NCI-H2196 (cell line): ENCODE results near the gene PUM1.

Experiments
- DNase-seq: peaks from one replicate; lab custom pipeline; 2025; ENCODE audit not compliant: unreplicated experiment; lab: John Stamatoyannopoulos, UW

PUM1 gene

DNA sequence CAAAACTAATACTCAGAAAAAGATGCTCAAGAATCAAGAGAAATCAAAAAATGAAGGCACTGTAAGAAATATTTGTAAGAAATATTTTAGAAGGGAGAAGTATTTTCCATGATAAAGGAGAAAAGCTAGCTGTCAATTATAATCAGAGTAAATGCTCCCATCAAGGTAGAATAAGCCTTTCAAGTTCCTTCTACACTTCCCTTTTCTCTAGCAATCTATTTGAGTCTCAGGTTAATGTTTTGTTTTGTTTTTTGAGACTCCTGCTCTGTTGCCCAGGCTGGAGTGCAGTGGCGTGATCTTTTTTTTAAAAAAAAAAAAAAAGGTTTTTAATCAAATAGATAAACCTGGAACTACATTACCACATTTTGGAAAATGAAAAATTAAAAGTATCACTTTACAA lies 33.3 kb downstream of the PUM1 start:
- DNase-seq, result no peak

DNA sequence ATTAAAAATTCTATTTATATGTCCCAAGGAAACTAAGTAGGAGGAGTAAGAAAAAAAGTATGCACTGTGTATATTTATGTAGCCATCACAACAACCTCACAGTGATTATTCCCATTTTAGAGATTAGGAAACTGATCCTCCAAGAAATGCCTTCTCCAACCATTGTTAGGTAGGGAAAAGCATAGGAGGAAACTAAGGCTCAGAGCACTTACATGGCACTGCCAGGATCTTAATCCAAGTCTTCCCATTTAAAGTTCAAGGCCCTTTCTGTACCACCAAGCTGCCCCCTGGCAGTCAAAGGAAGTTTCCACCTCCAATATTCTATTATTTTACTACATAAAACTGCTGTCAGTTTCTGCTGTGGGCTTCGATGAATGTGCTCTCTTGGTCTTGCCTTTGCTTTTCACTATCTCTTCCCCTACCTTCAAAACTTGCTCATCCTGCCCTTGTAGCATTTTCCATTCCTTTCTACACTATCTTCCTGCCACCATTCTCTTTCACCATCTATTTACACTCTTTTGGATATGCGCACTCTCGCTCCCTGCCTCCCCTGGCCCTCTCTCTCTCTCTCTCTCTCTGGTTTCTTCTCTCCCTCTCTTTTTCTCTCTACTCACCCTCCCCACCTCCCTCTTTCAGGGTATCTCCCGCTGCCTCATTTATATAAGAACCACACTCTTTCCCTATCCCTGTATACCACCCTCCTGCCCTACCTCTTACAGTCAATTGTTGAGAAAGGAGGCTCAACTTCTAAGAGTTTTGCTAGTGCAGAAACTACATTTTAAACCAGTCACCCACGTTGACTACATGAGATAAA lies 34.0 kb downstream of the PUM1 start:
- no peak for DNase-seq

DNA sequence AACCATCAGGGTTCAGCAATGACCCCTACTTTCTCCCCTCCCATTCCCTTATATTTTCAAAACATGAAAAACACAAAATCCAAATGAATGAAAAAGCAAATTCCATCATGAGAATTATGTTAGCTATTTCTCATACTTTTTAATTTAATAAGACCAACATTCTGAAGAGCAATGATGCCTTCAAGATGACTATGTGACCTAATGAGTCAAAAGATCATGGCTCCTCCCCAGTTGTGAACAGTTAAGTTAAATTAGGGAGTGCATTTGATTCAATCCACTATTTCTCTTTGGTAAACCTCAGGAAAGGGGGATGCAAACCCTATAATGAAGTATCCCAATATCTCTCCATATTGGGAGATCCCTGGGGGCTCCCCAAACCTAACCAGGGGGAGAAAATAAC lies 36.5 kb downstream of the PUM1 start:
- no peak for DNase-seq

DNA sequence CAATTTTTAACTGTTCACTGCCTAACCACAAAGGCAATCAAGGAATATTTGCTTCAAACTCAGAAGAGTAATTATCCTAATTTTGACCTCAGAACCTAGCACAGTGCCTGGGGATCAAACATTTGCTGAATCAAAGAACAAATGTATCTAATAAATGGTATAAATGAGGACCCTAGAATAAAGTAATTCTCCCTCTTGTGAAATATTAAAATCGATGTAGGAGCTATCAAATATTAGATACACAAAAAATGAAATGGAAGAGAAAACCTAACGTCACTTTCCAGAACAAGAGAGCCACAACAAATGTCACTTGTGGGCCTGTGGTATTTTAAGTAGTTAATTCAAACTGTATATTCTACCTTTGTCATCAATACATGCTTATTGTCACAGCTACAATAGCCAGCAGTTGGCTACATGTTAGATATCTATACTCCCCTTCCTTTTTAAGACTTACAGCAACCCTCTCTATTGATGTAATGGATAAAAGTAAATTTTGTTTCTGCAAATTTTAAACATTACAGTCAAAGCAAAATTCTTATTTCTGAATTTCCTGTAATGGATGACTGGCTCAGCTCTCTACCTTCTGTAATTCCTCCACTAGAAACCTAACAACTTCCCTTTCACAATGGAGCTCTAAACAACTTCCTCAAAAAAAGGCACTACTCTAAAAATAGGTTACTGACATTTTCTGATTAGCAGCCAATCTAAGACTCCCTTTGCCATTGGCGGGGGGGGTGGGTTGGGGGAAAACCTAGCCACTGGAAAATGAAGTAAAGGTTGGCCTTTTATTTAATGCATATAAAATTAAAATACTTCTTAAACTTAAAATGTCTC lies 37.6 kb downstream of the PUM1 start:
- DNase-seq, result no peak

DNA sequence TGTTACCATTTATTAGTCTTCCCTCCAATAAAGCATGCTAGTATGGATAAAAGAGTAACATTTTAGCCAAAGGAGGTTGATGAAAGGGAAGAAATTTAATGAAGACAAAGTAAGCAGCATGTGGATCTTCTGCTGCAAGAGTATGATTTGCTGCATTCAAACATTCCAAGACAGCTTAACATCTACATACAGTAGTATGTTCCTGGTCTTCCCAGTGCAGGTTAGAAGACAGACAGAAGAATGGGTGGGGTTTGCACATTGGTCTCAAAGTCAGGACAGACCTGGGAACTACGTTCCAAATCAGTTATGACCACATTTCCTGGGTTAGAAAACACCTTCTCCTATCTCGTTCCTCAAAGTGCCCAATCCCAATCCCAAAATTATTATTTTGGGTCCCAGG lies 43.3 kb downstream of the PUM1 start:
- DNase-seq, result no peak

DNA sequence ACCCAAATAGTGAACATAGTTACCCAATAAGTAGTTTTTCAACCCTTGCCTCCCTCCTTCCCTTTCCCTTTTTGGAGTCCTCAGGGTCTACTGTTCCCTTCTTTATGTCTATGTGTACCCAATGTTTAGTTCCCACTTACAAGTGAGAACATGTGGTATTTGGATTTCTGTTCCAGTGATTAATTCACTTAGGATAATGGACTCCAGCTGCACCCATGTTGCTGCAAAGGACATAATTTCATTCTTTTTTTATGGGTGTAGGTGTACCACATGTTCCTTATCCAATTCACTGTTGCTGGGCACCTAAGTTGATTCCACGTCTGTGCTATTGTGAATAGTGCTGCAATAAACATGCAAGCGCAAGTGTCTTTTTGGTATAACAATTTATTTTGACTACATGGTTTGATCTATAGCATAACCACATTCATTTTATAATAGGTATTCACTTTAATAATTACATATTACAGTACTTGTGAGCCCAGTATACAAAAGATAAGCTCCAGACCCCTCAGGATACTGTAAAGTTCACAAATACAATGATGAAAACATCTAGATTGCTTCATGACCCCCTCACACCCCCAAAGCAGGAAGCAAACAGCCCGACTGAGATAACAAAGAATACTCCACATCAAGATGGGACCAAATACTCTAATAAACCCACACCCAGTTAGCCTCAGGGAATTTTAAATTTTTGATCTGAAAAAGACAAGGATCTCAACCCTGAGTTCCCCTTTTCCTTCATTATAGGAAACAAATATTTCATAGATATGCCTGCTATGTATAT lies 45.3 kb downstream of the PUM1 start:
- no peak for DNase-seq

DNA sequence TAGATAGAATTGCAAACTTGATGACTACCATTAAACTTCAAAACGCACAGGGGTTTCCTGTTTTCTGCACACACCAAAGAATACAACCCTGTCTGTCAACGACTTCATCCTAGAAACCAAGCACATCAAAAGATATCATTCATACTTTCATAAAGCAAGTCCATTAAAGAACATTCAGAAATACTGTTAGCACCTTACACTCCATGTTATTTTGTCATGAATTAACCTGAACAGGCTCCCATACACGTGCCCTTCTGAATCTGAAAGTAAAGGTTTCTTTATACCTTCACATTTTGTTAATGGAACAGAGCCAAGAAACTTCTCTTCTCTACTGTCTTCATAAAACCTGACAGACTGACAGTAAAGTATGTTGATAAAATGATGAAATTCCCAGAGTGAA lies 46.1 kb downstream of the PUM1 start:
- DNase-seq, result no peak

DNA sequence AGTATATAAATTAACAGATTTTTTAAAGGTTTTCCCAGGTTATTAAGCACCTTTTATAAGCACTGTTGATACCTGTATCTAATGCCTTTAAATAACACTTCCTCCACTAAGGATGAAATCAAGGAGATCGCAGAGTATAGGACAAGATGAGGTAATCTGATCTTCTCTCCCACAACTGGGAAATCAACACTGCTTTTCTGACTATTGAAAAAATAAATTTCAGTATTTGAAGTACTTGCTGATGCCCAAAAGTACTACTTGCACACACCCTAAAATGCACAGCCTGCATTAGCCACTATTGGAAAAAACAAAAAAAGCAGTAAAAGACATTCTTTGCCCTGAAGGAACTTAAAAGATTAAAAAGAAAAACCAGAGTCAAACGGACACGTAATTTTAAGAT lies 48.6 kb downstream of the PUM1 start:
- DNase-seq, result no peak

DNA sequence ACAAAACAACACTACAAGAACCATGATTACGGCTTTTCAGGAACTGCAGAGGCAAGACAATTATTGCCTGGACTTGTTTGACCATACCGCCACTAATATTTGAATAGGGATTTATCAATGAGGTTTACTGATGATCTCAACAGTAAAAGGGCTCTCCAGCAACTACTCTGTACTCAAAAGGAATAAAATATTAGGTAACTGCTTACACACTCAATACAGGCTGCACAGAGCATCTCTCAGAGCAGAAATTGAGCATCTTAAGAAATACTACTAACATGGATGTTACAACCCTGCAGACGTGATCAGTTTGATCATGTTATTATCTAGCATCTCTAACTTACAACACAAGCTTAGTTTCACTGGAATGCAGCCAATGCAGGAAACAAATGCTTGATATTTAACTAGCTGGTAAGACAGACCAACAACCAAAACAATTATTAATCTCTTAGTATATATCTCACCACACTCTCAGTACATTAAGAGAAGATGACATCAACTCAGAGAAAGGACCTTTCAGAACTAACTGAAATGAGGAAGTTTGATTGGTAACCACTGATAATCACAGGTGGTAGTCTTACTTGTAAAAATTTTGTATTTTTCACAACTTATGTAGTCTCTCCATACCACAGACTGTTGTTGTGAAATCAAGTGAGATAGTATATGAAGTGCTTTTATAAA lies 52.2 kb downstream of the PUM1 start:
- DNase-seq, result no peak

DNA sequence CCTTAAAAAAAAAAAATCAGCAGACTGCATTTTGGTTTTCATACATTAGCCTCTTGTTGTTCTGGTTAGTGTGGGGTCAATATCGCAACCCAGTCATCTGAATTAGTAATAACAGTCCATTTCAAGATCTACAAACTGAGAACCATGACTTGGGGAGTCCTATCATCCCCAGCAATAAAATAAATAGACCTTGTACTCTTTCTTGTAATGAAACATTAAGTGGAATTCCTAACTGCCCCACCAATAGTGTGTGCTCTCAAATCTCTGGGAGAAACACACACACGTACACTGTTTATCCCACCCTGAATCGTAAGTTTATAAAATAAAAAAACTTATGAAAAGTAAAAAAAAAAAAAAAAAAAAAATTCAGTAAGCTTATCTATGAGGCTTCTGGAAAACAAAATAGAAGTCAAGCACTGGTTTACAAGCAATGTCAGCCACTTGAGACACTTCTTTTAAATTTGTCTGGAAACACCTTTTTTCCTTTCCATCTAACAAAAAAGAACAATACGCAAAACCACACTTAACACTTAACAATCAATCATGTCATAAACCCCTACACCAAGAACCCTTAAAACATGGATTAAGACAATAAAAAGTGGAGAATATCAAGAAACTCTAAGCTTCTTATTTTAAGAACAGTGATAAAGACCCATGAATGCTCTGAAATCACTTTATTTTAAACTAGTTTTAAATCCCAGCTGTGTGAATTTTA lies 53.1 kb downstream of the PUM1 start:
- no peak for DNase-seq

DNA sequence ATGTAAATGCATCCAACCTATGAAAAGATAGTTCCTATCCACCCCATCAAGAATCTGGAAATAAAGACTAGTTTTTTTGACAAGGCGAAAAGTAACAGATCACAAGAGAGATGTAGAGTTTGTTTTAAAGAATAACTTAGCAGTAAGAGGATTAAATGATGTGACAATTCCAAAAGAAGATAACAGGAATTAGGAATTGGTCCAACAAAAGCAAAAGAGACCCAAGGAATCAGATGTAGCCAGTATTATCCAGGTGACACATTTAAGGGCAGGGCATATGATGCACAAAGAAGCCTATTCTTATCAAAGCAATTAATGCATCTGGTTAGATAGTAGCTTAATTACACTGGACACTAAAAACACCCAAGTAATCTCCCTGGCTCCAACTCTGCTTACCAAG lies 53.8 kb downstream of the PUM1 start:
- DNase-seq, result no peak

DNA sequence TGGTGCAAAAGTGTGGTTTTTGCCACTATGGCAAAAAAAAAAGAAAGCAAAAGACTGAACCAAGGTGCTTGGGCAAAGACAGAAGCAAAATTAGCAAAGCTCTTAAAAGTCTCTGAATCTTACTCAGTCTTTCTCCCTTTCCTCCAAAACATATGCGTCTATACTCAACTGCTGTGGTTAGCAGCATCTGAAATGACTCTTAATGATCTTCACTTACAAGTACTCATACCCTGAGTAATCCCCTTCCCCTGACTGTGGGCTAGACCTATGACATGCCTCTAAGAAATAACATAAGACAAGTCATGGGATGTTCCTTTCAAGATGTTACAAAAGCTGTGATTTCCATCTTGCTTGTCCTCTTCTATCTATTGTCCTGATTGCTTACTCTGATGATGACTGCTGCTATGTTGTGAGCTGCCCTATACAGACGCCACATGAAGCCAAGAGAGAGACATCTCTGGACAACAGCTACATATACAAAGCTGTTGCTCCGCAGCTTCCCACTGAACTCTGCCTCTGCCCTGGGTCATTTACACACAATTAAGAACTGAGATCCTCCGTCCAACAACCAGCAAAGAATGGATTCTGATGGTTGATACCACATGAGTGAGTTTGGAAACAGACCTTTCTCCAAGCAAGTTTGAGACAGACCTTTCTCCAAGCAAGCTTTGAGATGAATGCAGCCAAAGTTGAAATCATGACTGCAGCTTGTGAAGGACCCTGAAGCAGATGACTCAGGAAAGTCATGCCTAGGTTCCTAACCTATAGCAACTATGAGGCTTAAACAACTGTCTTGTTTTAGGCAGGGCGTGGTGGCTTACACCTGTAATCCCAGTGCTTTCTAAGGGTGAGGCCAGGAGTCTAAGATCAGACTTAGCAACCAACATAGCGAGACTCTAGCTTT lies 55.2 kb downstream of the PUM1 start:
- no peak for DNase-seq

DNA sequence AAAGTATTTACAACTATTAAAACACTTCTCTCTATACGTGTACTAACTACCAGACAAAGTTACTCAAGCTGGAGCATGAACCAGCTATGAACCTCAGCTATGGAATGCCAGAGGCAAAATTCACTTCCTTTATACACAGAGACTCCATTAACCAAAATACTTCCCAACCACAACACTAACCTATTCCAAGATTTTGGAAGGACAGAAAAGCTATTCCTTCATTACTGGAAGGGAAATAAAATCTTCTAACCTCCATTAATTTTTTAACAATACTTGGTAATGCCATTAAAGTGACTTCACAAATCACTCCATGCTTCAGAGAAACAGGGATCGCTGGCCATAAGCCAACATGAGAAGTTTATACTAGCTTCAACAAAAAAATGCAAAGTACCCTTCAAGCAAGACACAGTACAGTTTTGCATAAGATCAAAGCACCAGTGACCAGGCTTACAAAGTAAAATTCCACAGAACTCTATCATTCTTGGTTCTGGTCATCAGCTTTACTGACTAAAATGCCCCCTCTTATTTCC lies 58.0 kb downstream of the PUM1 start:
- no peak for DNase-seq

DNA sequence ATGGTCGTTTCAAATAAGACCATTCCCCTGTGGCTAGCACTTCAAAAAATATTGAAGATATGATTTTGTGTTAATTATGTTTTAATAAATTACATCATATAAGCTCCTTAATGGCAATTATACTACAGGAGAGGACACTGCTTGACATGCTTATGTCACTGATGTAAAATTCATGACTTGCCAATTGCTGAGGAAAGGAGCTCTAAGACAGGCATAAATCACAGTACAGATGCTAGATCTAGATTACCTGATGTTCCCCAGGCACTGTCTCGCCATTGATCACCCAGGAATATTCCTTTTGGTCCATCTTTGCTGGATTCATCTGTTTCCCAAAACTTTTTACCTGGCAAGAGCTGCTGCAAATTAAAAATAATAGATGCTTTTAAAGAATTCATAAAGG lies 58.8 kb downstream of the PUM1 start:
- no peak for DNase-seq

DNA sequence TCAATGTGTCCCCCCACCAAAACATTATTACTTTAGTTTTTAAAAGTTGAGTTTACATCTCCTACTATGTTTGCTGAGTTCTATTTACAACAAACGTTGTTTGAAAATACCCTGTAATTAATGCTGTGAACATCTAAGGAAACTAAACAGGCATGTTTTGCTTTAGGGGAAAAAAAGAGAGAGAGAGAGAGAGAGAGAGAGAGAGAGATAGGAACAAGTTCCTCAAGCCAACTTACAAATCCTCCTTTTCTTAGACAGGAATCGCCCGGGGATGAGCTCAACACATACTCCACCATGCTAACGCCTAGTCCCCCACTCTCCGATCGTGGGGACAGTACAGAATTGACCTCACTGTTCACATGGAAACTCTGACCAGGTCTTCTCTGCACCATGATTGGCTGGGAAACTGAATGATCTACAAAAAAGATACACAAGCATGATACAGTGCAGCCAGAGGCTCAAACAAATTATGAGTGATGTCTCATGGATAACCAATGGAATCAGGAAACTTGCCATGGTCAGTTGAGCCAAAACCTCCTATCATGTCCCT lies 59.8 kb downstream of the PUM1 start:
- DNase-seq, result no peak

DNA sequence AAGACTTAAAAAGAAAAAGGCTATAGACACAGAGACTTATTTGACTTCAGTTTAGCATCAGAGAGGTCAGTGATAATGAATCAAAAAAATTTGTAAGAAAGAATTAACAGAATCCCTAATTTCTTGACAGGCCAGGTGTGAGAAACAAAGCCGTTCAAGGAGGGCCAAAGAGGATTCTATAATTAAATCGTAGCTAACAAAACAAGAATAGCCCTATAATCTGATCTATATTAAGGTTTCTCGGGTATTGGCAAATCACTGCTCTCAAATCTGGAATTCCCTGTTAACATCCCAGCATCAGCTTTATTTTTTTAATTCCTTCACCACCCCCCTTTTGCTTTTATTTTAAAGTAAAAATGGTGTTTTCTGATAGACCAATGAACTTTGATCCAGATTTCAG lies 60.3 kb downstream of the PUM1 start:
- no peak for DNase-seq

DNA sequence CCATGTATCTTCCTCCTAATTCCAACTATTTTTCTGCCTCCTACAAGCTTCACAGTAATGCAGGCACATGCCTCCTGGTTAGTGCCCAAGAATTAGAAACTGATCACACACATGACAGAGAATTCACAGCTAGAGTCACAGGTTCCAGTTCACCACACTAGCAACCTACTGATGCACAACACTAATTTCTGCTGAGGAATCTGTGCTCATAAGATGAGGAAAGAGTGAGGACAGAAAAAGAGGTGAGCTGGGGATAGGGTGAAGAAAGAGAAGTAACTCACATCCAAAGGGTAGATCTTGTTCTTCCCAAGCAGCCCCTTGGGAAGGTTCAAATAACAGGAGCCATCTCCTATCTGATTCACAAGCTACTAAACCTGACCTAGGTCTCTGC lies 61.3 kb downstream of the PUM1 start:
- DNase-seq, result no peak

DNA sequence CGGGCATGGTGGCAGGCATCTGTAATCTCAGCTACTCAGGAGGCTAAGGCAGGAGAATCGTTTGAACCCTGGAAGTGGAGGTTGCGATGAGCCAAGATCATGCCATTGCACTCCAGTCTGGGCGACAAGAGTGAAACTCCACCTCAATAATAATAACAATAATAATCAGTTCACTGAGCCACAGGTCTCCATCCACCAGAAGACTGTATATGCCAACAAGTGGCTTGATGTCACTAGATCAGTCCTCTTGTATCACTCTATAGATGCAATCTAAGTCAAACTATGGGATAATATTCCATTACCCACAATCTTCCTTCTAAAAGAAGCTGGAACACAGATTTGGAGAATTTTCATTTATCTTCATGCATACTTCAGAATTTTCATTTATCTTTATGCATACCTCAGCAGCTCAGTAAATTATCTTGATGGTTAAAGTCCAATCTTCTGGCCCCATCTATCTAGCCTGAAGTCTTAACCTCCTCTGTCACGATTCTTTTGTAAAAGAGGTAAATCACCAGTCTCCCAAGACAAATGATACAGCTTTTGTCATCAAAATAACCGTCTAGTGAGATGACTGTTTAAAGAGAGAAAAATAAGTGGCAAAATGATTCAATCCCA lies 61.8 kb downstream of the PUM1 start:
- no peak for DNase-seq

DNA sequence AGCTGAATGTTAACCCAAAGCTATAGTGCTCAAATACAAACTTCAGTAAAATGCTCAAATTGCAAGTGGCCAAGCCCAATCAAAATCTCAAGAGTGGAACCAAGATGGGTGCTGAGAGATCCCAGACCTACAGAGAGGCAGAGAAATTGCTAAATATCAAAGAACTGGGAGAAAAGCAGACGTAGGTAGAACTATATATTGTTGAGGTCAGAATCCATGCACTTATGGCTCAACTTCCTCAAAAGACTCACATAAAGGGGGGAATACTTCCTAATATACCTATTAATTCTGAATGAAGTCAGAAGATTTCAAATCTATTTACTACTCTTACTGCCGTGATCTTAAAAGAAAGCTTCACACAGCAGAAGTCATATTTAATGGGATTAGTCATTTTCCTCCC lies 65.2 kb downstream of the PUM1 start:
- DNase-seq, result no peak
